Measurements from ENCODE around the gene POLR2A. TPM values are rescaled to one million over a fixed set of nuclear protein-coding genes. Genes with fewer than 3 reads are reported as not detected.
A peak's percentile ranks its signal among the peaks of the same experiment; 100 is the strongest.

Gene POLR2A
- total RNA-seq, 2 donors from 2014 or later: 79.7 to 217 TPM

DNA sequence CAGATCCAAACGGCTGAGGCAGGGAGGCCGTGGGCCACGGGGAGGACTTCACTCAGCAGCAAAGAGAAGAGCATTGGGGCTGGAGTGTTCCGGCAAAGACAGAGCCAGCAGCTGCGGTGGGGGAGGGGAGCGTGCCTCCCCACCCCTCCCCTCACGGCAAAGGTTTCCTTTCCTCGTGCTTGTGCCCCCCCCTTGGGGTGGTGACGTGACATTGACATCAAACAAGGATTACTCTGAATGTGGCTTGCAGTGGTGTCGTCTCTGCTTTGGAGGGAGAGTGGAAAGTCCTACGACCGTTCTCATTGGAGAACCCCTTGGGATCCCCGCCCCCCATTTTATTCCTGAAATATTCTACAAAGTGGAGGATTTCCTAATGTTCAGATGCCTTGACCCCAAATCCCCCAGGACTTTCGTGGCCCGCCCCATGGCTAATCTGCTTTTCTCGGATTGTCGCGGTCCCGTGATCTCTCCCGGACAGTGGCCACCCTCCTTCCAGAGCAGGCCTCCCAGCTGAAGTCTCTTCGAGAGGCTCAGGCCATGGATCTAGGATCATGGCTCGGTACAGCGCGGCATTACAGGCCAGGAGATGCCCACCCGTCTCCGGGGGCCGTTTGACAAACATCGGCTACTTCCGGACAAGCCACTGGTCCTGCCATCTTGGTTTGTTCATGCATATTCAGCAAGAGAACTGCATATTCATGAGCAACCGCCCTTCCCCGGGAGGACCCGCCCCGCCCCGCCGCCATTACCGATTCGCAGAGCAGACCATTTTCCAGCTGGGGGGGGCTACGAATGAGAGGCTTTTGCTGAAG, 705 bp upstream of the POLR2A start:
- no peaks in the 10 kb centered on the region for H3K9me3 ChIP-seq
- DNase-seq (ENCODE audit: low spot score): peak; percentile 95
- no peaks in the 10 kb centered on the region for H3K36me3 ChIP-seq
- H3K4me3 ChIP-seq: peak overlapping the region; percentile 63 to 72
- TF ChIP-seq, protein P1, sequence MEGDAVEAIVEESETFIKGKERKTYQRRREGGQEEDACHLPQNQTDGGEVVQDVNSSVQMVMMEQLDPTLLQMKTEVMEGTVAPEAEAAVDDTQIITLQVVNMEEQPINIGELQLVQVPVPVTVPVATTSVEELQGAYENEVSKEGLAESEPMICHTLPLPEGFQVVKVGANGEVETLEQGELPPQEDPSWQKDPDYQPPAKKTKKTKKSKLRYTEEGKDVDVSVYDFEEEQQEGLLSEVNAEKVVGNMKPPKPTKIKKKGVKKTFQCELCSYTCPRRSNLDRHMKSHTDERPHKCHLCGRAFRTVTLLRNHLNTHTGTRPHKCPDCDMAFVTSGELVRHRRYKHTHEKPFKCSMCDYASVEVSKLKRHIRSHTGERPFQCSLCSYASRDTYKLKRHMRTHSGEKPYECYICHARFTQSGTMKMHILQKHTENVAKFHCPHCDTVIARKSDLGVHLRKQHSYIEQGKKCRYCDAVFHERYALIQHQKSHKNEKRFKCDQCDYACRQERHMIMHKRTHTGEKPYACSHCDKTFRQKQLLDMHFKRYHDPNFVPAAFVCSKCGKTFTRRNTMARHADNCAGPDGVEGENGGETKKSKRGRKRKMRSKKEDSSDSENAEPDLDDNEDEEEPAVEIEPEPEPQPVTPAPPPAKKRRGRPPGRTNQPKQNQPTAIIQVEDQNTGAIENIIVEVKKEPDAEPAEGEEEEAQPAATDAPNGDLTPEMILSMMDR (IDR thresholded peaks at IDR 0.05): no peak
- TF ChIP-seq POLR2AphosphoS5 (IDR thresholded peaks at IDR 0.05) (peak; percentile 78), POLR2A (IDR thresholded peaks at IDR 0.05) (peak; percentile 75)
- H3K27ac ChIP-seq: peak overlapping the region; percentile 100
- peaks cover 2% of the 10 kb centered on the region for H3K4me1 ChIP-seq (replicated peaks)
- H3K27me3 ChIP-seq (replicated peaks; ENCODE audit: insufficient read depth): no peaks in the 10 kb centered on the region
- under 1% methylated on average over 38 of the region's 38 CpGs for WGBS
- intact Hi-C loops (cut with DNase I): loop anchor here (10.0 kb wide), 2 partner anchors 129 to 201 kb away; partner anchors contain the start of genes KCTD11, TMEM95, TP53 and WRAP53

DNA sequence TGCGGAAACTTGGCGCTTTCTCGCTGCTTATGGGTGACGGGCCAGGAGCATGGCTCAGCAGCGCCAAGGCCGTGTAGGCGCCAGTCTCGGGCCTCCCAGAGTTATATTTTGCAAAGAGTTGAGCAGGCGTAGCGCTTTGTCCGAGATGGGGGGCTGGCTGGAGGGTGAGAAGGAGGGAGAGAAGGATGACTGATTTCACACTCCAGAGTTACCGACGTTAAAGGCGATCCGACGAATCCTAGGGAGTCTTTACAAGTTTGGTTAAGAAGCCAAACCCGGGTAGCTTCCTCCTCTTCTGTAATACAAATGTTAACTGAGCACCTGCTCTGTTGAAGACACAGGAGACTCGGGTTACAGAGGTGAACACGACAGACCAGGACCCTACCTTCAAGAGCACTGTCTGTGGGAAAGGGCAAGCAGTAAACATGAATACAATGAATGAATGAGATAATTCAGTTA, 782 bp downstream of the POLR2A start:
- Histone ChIP-seq H3K4me3 (peak overlapping the region; percentile 63 to 72), H3K36me3 (no peaks in the 10 kb centered on the region), H3K9me3 (no peaks in the 10 kb centered on the region), H3K4me1 (replicated peaks) (peaks cover 2% of the 10 kb centered on the region), H3K27ac (peak overlapping the region; percentile 100), H3K27me3 (replicated peaks; ENCODE audit: insufficient read depth) (no peaks in the 10 kb centered on the region)
- TF ChIP-seq POLR2A (IDR thresholded peaks at IDR 0.05) (no peak), POLR2AphosphoS5 (IDR thresholded peaks at IDR 0.05) (no peak)
- TF ChIP-seq, protein P1 (IDR thresholded peaks at IDR 0.05): peak in 2 of 4 experiments; percentile 1 to 22
- under 1% methylated on average over 19 of the region's 19 CpGs for WGBS
- DNase-seq (ENCODE audit: low spot score): no peak
- intact Hi-C loops (cut with DNase I): loop anchor here (10.0 kb wide), 2 partner anchors 130 to 200 kb away; partner anchors contain the start of genes KCTD11, TMEM95, TP53 and WRAP53

DNA sequence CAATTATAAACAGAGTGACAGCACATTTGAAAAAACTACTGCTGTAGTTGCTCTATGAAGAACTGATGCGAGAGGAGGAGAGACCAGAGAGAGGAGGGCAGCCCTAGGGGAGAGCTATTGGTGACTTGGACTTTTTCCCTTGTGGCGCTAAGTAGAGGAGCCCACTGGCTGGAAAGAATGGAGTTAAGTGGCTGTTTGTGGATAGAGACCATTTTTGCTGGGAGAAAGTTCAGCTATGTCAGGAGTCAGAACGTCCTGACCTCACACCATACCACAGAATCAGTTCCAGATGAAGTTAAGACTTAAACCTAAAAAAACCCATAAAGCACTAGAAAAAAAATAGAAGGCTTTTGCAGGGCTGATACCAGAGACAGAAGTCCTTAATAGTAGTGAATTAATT, 2.0 kb downstream of the POLR2A start:
- Histone ChIP-seq H3K4me3 (peak overlapping the region; percentile 63 to 72), H3K4me1 (replicated peaks) (peaks cover 2% of the 10 kb centered on the region), H3K9me3 (no peaks in the 10 kb centered on the region), H3K27me3 (replicated peaks; ENCODE audit: insufficient read depth) (no peaks in the 10 kb centered on the region), H3K36me3 (no peaks in the 10 kb centered on the region), H3K27ac (peak overlapping the region; percentile 31 to 100)
- intact Hi-C loops (cut with DNase I): loop anchor here (10.0 kb wide), 2 partner anchors 131 to 199 kb away; partner anchors contain the start of genes KCTD11, TMEM95, TP53 and WRAP53
- no peak for TF ChIP-seq POLR2A (IDR thresholded peaks at IDR 0.05)
- TF ChIP-seq POLR2AphosphoS5 (IDR thresholded peaks at IDR 0.05): no peak
- TF ChIP-seq, protein P1 (IDR thresholded peaks at IDR 0.05): no peak
- no peak for DNase-seq (ENCODE audit: low spot score)
- 27% methylated on average over 3 of the region's 3 CpGs for WGBS

DNA sequence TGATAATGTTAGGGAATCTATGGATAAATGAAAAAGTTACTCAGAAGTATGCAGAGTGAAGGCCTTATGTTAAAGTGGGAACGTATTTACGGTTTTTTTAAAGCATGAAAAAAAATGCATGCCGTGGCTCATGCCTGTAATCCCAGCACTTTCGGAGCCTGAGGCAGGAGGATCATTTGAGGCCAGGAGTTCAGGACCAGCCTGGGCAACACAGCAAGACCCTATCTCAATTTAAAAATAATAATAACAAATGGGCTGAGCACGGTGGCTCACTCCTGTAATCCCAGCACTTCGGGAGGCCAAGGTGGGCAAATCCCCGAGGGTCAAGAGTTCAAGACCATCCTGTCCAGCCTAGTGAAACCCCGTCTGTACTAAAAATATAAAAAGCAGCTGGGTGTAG, 6.0 kb downstream of the POLR2A start:
- DNase-seq (ENCODE audit: low spot score): no peak
- H3K36me3 ChIP-seq: no peaks in the 10 kb centered on the region
- H3K27ac ChIP-seq: no peak overlapping the region
- no peaks in the 10 kb centered on the region for H3K27me3 ChIP-seq (replicated peaks; ENCODE audit: insufficient read depth)
- no peak overlapping the region for H3K4me3 ChIP-seq
- intact Hi-C loops (cut with DNase I): no loop called here
- TF ChIP-seq POLR2A (IDR thresholded peaks at IDR 0.05): no peak
- TF ChIP-seq, protein P1 (IDR thresholded peaks at IDR 0.05): no peak
- H3K4me1 ChIP-seq (replicated peaks): peaks cover 2% of the 10 kb centered on the region
- H3K9me3 ChIP-seq: no peaks in the 10 kb centered on the region
- WGBS: 76% methylated on average over 8 of the region's 8 CpGs
